22Rv1 (cell line): ENCODE measurements around the gene SND1.

Experiments
- H3K27ac ChIP-seq: fragments of 450-650 bp; 2 replicates; pipeline ENCODE4 v1.5.1; 2017
- CTCF ChIP-seq: fragments of 450-650 bp; IDR thresholded peaks from 2 replicates; pipeline ENCODE4 v1.5.1; 2017; ENCODE audit warnings: mild to moderate bottlenecking
- ZFX ChIP-seq: fragments of 450-650 bp; IDR thresholded peaks from 2 replicates; pipeline ENCODE4 v1.6.1; 2017; ENCODE audit warnings: antibody characterized with exemption, borderline replicate concordance

Gene SND1

GRCh38 chr7:127702938-127703337 lies 50.9 kb downstream of the SND1 start:
- H3K27ac ChIP-seq: no peak overlapping the region
- TF ChIP-seq ZFX: no peak
- TF ChIP-seq CTCF: no peak

- H3K27ac ChIP-seq: no peak overlapping the region
- TF ChIP-seq ZFX: no peak
- TF ChIP-seq CTCF: no peak
These were observed 52.2 kb downstream of the SND1 start for GRCh38 chr7:127704211-127704610.

- no peak overlapping the region for H3K27ac ChIP-seq
- TF ChIP-seq ZFX (no peak), CTCF (no peak)
These were observed 53.5 kb downstream of the SND1 start for GRCh38 chr7:127705461-127705959.

GRCh38 chr7:127706766-127707165 lies 54.8 kb downstream of the SND1 start:
- H3K27ac ChIP-seq: no peak overlapping the region
- TF ChIP-seq CTCF: no peak
- no peak for TF ChIP-seq ZFX

GRCh38 chr7:127708201-127708600 lies 56.2 kb downstream of the SND1 start:
- no peak overlapping the region for H3K27ac ChIP-seq
- TF ChIP-seq ZFX: no peak
- no peak for TF ChIP-seq CTCF

- no peak overlapping the region for H3K27ac ChIP-seq
- TF ChIP-seq CTCF (peak; percentile 86), ZFX (no peak)
These were observed 56.8 kb downstream of the SND1 start for GRCh38 chr7:127708788-127709187.

- TF ChIP-seq ZFX (no peak), CTCF (no peak)
These were observed 58.6 kb downstream of the SND1 start for GRCh38 chr7:127710635-127711034.

More at GRCh38 chr7:127710635-127711034, 58.6 kb downstream of the SND1 start:
- no peak overlapping the region for H3K27ac ChIP-seq
